ENCODE results near the gene NOL4. TPM values are rescaled to one million over a fixed set of nuclear protein-coding genes. Genes with fewer than 3 reads are reported as not detected.

Gene NOL4
- total RNA-seq, 1 experiment from 2014 or later = not detected

DNA sequence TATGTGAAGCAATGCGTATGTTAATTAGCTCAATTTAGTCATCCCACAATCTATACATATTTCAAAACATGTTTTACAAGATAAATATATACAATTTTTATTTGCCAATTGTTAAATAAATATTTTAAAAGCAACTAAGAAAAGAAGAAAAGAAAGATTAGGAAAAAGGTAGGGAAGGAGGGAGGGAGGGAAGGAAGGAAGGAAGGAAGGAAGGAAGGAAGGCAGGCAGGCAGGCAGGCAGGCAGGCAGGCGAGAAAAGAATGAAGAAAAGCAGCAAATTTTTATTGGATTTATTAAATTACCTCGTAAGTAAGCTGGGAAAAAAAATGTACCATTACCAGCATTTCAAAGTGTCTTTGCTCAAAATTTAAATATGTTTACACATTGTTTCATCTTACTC is 30.5 kb downstream of the NOL4 start:
- no peak for DNase-seq (ENCODE audit: low spot score)

DNA sequence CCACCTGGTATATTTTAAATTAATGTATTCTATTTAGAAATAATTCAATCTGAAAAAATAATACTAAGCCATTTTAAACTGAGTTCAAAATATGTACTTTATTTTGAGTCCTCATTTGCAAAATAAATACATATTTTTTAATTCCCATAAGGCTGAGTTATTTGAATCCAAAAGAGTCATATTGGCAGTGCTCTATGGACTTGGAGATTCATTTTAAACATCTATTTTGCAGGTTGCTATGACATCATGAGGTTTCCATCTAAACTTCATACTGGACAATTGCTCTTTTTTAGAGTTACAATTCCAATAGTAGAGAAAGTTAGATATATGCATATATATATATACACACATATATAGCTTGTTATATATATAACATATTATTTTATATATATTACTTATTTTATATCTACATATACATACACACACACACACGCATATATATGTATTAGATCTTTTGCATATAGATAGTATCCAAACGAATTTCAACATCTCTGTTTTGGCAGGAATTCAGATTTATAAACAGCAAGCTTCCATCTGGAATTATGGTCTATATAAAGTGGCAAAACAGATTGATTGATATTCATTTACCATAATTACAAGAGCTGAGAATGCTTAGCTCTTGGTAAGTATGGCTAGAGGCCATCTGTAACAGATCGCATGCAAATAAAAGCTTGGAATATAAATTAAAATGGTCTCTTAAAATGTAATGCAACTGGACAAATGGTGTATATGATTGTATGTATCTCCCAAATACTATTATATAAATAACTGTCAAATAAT is 34.9 kb downstream of the NOL4 start:
- DNase-seq (ENCODE audit: low spot score) = no peak
